HG02943 (cell line): ENCODE data around the gene TRIM14.
A peak's percentile ranks its signal among the peaks of the same experiment; 100 is the strongest.
"Not testable (repeated sequence)": the region's sequence is repeated elsewhere in the genome, so short reads cannot be mapped to it uniquely, and the experiment has no call there.

Experiments
- ATAC-seq: cut with Tn5 transposase; IDR thresholded peaks from one replicate; pipeline ENCODE4 v1.9.1; 2021; ENCODE audit warnings: mild to moderate bottlenecking, low read depth, moderate library complexity; ENCODE audit not compliant: unreplicated experiment

TRIM14 gene

DNA sequence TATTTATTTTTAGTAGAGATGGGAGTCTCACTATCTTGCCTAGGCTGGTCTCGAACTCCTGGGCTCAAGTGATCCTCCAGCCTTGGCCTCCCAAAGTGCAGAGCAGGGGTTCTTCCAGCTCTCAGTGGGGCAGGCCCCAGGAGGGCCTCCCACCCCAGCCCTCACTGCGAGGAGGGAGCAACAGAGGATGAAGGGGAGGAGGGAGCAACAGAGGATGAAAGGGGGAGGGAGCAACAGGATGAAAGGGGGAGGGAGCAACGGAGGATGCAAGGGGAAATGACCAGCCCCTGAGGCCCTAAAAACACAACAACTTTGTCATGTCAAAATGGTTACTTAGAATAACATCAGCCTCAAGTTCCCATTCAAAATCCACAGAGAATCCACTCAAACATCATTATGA, 10.0 kb downstream of the TRIM14 start:
- no peak for ATAC-seq

DNA sequence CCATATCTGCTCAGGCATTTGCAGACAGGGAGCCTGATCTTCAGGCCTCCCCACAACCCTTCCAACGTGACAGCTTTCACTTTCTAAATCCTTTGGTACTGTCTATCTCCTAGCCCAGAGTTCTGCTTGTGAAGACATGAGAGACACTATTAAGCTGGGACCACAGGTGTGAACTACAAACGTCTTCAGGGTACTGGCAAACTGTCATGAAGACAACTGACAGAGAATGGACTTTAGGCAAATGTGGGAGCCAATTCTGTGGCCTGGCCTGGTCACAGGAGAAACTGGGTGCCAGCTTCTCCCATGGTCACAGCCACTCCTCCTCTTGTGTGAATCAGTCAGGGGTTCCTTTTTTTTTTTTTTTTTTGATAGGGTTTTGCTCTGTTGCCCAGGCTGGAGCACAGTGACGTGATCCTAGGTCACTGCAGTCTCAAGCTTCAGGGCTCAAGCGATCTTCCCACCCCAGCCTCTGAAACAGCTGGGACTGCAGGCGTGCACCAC, 10.4 kb downstream of the TRIM14 start:
- peak; percentile 49 for ATAC-seq

- no peak for ATAC-seq
Observed at GRCh38 chr9:98107926-98108325, 11.1 kb downstream of the TRIM14 start.

- no peak for ATAC-seq
Observed at GRCh38 chr9:98105006-98105405, 14.0 kb downstream of the TRIM14 start.

GRCh38 chr9:98104445-98104881, 14.6 kb downstream of the TRIM14 start:
- ATAC-seq: no peak

GRCh38 chr9:98101868-98102273, 17.2 kb downstream of the TRIM14 start:
- peak; percentile 97 for ATAC-seq

GRCh38 chr9:98101416-98101815, 17.6 kb downstream of the TRIM14 start:
- no peak for ATAC-seq

- no peak for ATAC-seq
Observed at GRCh38 chr9:98100456-98100855, 18.6 kb downstream of the TRIM14 start.

DNA sequence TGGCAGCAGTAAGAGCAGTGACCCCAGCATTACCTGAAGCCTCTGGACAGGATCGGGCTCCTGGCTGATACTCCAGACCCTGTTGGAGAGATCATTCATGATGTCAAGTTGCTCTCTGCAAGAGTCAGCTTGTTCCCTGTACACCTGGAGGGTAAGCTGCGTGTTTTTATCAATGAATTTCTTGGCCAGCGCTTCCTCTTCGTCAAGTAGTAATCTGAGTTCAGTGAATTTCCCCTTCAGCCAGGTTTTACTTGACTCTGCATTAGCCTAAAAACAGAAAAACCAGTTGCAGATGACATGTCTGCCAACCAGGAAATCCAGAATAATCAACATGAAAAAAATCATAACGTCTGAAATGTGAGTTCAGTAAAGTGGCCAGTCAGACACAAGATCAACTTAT, 19.1 kb downstream of the TRIM14 start:
- no peak for ATAC-seq

DNA sequence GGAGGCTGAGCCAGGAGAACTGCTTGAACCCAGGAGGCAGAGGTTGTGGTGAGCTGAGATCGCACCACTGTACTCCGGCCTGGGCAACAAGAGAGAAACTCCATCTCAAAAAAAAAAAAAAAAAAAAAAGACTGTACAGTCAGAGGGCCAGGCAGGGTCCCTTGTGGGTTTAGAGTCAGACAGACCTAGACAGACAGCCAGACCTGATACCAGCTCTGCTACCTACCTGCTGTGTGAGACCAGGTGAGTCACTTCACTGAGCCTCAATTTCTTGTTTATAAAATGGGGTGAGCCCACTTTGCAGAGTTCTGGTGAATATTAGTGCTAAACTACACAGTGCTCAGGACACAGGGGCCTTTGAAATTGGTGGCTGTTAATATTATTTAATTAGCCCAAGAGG, 19.7 kb downstream of the TRIM14 start:
- ATAC-seq: no peak

DNA sequence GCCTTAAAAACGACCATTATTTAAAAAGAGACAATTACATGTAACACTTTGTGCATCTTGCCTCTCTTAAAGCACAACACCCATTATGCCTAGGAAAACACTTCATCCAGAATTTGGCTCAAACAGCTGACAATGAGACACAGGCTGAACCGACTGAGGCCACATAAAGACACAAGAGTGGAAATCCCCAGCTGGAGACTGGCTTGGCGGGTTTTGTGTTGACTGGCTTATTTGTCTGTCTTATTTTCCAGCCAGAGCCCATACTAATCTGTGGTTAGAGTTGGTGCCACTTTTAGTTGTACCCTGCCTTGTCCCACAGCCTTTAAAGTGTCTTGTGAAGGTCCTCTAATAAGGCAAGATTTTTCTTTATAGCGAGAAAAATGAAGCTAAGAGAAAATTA, 21.2 kb downstream of the TRIM14 start:
- ATAC-seq: no peak

- ATAC-seq: no peak
Observed at GRCh38 chr9:98096091-98096490, 22.9 kb downstream of the TRIM14 start.

- ATAC-seq: no peak
Observed at GRCh38 chr9:98095401-98095800, 23.6 kb downstream of the TRIM14 start.

GRCh38 chr9:98094851-98095250, 24.2 kb downstream of the TRIM14 start:
- no peak for ATAC-seq

DNA sequence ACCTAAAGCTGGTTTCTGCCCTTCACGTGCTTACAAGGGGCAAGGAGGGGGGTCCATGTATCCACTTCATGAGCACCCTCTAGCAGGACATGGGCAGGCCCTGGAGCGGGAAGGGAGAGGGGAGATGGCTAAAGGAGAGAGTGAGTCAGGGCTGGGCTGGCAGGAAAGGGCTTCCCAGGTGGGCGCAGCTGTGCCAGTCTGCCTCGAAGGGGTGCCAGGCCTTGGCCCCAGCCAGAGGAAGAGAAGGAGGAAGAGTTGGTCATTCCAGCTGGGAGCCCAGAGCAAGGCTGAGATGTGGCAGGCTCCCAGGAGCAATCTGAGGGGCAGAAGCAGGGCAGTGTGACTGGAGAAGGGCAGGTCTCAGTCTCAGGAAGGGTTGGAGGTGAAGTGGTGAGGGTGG, 24.7 kb downstream of the TRIM14 start:
- ATAC-seq: no peak

DNA sequence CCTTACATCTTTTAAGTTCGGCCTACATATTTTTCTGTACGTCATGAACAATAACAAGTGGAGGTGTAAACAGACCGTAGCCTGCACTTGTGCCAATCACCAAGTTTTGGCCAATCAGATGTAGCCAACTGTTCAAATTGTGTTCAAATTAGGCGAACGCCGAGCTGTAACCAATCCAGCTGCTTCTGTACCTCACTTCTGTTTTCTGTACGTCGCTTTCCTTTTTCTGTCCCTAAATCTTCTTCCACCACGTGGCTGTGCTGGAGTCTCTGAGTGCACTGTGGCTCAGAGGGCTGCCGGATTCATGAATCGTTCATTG, 26.4 kb downstream of the TRIM14 start:
- ATAC-seq: no peak

DNA sequence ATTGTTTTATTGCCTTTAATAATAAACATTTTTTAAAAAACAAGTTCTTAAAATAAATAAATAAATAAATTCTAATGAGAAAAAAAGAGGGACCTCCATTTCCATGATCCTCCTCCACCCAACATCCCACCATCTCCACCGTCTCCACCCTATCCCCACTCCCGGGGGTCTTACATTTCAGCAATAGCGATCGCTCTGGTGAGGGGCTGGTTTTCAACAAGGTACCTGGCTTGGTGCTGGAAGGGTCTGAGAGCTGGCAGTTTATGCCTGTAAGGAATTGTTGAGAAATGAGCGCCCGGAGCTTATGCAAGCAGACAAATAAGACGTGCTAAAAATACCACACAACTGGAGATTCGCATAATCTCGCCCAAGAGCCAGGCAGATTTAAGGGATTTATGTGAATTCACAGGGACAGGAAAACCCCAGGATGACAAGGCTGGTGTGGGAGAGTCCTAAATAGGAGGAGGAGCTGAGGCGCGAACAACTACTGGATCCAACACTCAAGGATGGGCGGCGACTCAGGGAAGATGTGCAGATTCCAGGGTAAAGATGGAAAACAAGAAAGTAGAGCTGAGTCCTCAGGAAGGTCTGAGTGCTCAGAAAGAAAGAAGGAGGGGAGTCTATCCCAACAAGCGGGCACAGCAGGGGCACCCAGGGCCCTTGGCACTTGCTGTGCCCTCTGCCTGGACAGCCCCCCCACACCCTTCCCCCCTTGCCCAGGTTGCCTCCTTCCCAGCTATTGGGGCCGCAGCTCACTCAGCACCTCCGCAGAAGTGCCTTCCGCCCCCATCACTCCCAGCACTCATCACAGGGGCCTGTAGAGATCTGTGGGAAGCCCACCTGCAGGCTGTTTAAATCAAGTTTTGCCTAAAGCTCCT, 27.0 kb downstream of the TRIM14 start:
- no peak for ATAC-seq

GRCh38 chr9:98090674-98091073, 28.3 kb downstream of the TRIM14 start:
- ATAC-seq: not testable (repeated sequence)

GRCh38 chr9:98087420-98088354, 31.3 kb downstream of the TRIM14 start:
- ATAC-seq: no peak

DNA sequence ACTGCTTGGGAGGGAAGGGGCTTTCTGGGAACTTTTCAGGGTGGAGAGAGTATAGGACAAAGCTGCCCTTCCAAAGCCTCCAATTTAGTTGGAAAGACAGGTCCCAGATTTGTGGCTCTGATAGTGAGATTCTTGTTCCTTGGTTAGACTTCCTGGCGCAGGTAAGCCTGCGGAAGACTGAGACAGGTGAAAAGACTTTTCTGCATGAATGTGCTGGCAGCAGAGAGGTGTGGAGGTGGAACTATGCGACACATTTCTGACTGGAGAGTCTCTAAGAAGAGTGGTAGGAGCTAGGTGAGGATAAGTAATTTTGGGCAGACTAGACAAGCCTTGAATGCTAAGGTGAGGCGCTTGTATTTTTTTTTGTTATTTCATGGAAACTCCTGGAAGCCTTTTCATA, 32.6 kb downstream of the TRIM14 start:
- no peak for ATAC-seq

DNA sequence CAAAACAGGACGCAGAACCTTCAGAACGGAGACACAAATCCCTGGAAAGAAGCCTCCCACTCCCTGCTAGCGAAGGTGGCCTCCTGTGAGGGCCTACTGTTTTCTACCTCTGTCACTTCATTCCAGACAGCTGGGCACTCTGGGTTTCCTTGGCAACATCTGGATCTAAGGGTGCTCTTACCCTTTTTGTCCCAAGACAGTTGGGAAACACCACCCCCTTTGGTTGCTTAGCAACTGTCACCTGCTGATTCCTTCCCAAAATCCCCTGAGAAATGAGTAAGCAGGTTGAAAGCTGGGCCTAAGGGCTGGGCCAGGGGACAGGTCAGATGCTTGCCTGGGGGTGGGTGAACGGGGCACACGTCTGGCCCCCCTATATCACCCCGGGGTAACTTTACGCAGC, 33.1 kb downstream of the TRIM14 start:
- no peak for ATAC-seq
